Loucy (cell line): ENCODE data around the gene ZFYVE28.

Experiments used
- EZH2phosphoT487 ChIP-seq: fragments of 200-600 bp; IDR thresholded peaks from 2 replicates; pipeline ENCODE4 v1.6.1; 2018; ENCODE audit warnings: antibody characterized with exemption, mild to moderate bottlenecking, moderate library complexity, borderline replicate concordance
- TF ChIP-seq, protein P1 (sequence below): fragments of 200-600 bp; sonication (generic); conservative IDR thresholded peaks from 2 replicates; pipeline ENCODE4 v1.5.1; 2014; ENCODE audit warnings: mild to moderate bottlenecking, antibody characterized with exemption, low read length

DNA sequence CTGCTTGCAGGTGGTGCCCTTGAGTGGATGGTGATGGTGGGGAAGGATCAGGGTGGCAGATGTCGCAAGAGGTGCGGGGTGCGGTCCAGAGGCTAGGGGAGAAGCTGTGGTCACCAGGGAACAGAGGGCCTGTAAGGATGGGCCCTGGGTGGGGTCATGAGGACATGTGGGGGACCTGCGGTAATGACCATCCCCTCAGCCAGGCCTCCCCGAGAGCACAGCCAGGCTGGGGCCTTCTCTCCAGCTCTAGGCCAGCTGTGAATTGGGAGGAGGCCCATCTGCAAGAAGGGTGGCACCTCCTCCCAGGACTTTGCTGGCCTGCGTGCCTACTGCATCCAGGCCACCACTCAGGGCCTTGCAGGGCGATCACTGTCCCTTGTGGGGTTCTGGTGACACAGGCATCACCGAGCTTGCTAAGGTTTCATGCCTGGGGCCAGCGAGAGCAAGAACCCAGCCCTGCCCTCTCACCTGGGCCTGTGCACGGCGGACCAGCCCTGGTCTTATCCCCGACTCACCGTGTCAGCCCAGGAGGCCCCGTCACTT, 122.5 kb downstream of the ZFYVE28 start:
- TF ChIP-seq, protein P1, sequence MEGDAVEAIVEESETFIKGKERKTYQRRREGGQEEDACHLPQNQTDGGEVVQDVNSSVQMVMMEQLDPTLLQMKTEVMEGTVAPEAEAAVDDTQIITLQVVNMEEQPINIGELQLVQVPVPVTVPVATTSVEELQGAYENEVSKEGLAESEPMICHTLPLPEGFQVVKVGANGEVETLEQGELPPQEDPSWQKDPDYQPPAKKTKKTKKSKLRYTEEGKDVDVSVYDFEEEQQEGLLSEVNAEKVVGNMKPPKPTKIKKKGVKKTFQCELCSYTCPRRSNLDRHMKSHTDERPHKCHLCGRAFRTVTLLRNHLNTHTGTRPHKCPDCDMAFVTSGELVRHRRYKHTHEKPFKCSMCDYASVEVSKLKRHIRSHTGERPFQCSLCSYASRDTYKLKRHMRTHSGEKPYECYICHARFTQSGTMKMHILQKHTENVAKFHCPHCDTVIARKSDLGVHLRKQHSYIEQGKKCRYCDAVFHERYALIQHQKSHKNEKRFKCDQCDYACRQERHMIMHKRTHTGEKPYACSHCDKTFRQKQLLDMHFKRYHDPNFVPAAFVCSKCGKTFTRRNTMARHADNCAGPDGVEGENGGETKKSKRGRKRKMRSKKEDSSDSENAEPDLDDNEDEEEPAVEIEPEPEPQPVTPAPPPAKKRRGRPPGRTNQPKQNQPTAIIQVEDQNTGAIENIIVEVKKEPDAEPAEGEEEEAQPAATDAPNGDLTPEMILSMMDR: no peak
- TF ChIP-seq EZH2phosphoT487: no peak
